HG02852 (cell line): ENCODE data around the gene TMA7B.
"Not testable (repeated sequence)": the region's sequence is repeated elsewhere in the genome, so short reads cannot be mapped to it uniquely, and the experiment has no call there.

ENCODE experiments used
- ATAC-seq: cut with Tn5 transposase; IDR thresholded peaks from one replicate; pipeline ENCODE4 v1.9.1; 2021; ENCODE audit warnings: mild to moderate bottlenecking, moderate library complexity; ENCODE audit not compliant: unreplicated experiment

Gene TMA7B

GRCh38 chr22:39979048-39979447, 18.9 kb downstream of the TMA7B start:
- ATAC-seq, result no peak

GRCh38 chr22:39979458-39979857, 19.3 kb downstream of the TMA7B start:
- no peak for ATAC-seq

- ATAC-seq, result no peak
These were observed 20.4 kb downstream of the TMA7B start for GRCh38 chr22:39980596-39980995.

- no peak for ATAC-seq
These were observed 23.1 kb downstream of the TMA7B start for GRCh38 chr22:39983346-39983745.

GRCh38 chr22:39984006-39984405, 23.8 kb downstream of the TMA7B start:
- no peak for ATAC-seq

GRCh38 chr22:39984746-39985145, 24.5 kb downstream of the TMA7B start:
- no peak for ATAC-seq

- ATAC-seq, result no peak
These were observed 25.3 kb downstream of the TMA7B start for GRCh38 chr22:39985383-39986035.

GRCh38 chr22:39988386-39989114, 28.4 kb downstream of the TMA7B start:
- no peak for ATAC-seq

- ATAC-seq, result no peak
These were observed 29.4 kb downstream of the TMA7B start for GRCh38 chr22:39989633-39990032.

GRCh38 chr22:39990686-39991085, 30.5 kb downstream of the TMA7B start:
- ATAC-seq, result no peak

GRCh38 chr22:39991159-39991860, 31.1 kb downstream of the TMA7B start:
- ATAC-seq, result no peak

GRCh38 chr22:39992088-39992826, 32.1 kb downstream of the TMA7B start:
- ATAC-seq, result no peak

- not testable (repeated sequence) for ATAC-seq
These were observed 32.7 kb downstream of the TMA7B start for GRCh38 chr22:39992894-39993293.

- no peak for ATAC-seq
These were observed 33.9 kb downstream of the TMA7B start for GRCh38 chr22:39994041-39994565.

- ATAC-seq, result no peak
These were observed 34.6 kb downstream of the TMA7B start, which contains the start of gene FAM83F for GRCh38 chr22:39994566-39995392. TSS of gene FAM83F (plus strand) at chr22:39994954. CDS start at chr22:39995043, 89 bp downstream.

GRCh38 chr22:39995393-39996252, 35.4 kb downstream of the TMA7B start:
- no peak for ATAC-seq

GRCh38 chr22:39996732-39997131, 36.5 kb downstream of the TMA7B start:
- no peak for ATAC-seq

GRCh38 chr22:39997421-39997820, 37.2 kb downstream of the TMA7B start:
- ATAC-seq, result no peak
